Hematopoietic multipotent progenitor cell (in vitro differentiated cells): ENCODE measurements around the gene NKX3-2. TPM values are rescaled to one million over a fixed set of nuclear protein-coding genes. Genes with fewer than 3 reads are reported as not detected.
"Not testable (repeated sequence)": the region's sequence is repeated elsewhere in the genome, so short reads cannot be mapped to it uniquely, and the experiment has no call there.

Source experiments
- DNase-seq, 3 donors: peaks; one replicate each; pipeline ENCODE4 v3.0.0-alpha.2; 2011 to 2015; ENCODE audit warnings: low read depth in 2 of 3, low spot score in 2 of 3
- total RNA-seq: library from RNA; depleted of rRNA; stranded (reverse); fragments of >200 nt; gene quantifications from one replicate; pipeline ENCODE4 v1.2.3, GENCODE V29; 2012

NKX3-2 gene
- not detected for total RNA-seq

- DNase-seq, result no peak
These were observed at the start of gene NKX3-2 for GRCh38 chr4:13543839-13544605. TSS of gene NKX3-2 (minus strand) at chr4:13544508. CDS start at chr4:13544414, 94 bp downstream.

DNA sequence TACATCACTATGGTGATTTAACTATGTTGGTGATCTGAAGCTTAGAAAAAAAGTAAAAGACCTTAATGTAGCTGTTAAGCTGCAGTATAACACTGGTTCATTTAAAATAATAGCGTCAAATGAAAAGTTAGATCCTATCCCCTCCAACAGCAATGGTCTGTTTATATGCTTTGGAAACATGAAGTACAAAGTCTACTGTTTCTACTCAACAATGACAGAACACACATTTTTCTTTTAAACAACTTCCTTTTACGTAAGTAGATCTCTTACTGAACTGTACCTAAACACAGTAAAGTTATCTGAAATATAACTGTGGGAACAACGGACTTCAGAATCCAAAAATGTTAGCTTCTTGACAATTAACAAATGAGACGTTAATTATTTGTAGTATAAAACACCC, 47.9 kb upstream of the NKX3-2 start:
- DNase-seq, result no peak

DNA sequence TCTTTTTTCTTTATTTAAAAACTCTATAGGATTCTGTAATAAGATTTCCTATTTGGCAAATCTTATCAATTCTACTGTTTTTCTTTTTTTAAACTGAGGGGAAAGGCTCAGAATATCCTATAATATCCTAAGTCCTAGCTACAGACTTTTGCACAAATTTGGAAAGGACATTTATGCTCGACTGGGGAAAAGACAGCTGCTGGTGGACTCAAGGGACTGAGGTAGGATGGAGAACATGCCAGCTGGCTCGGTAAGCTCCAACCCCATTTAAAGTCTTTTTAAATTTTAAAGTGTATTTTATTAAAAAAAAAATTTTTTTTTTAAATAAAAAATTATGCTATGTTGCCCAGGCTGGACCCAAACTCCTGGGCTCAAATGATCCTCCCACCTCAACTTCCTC, 46.5 kb upstream of the NKX3-2 start:
- DNase-seq, result no peak

- DNase-seq, result no peak
These were observed 44.6 kb upstream of the NKX3-2 start for GRCh38 chr4:13588954-13589353.

DNA sequence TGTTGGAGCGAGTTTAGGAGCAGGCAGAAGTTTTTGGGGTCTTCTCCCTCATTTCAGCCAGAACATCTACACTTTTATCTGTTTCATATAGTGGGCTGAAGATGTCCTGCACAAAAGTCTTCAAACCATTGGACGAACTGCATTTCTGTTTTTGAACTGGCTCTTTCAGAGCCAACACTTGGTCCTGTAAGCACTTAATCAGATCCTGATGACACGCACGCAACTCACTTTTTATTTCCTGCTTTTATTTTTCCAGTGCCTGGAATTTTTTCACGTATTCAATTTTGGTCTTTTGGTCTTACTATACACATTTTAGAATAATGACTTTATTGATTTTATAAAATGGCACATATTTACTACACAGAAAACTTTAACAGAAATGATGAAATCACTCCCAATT, 40.2 kb upstream of the NKX3-2 start:
- DNase-seq, result no peak

- DNase-seq, result no peak
These were observed 35.7 kb upstream of the NKX3-2 start for GRCh38 chr4:13580036-13580435.

DNA sequence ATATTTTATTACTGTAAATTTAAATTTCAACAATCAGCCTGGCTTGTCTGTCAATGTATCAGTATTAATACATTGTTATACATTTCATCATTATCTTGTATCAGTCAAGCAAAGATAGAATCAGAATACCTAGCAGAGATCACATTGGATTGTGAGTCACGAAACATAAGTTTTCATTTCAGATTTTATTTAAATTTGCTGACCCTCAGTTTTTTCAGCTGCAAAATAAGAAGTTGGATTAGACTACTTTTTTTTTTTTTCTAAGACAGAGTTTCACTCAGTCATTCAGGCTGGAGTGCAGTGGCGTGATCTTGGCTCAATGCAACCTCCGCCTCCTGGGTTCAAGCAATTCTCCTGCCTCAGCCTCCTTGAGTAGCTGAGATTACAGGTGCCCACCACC, 33.4 kb upstream of the NKX3-2 start:
- no peak for DNase-seq

DNA sequence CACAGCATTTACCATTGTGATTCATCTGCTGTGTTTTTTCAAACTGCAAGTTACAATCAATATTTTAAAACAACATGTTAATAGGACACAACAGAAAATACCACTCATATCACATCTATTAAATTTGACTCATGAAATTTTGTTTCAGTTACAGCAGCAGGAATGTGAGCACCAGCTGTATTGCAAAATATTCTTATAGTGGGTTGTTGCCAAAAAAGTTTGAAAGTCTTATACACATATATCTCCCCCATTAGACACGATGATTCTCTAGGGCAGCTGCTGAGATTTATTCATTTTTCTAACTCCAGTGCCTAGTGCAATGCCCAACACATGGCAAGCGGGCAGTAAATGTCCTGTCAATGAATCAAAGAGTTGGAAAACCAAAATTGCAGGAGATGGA, 26.6 kb upstream of the NKX3-2 start:
- no peak for DNase-seq

DNA sequence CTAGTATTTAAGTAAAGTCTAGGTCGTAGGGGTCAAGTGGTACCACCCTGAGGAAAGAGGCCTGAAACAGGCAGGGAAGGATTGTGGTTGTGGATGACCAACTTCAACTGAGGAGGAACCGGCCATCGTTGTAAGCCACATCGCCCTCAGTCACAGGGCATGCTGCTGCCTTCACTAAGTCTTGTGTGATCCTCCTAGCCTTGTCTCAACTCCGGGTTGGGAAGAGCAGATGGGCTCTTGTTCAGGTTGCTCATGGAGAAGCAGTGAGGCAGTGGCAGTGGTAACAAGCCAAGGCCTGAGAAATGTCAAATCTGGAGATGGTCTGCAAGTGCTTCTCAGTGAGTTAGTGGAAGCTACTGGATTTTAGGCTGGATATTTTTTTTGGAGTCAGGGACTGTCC, 22.8 kb upstream of the NKX3-2 start:
- DNase-seq, result no peak

GRCh38 chr4:13562876-13563275, 18.6 kb upstream of the NKX3-2 start:
- no peak for DNase-seq

DNA sequence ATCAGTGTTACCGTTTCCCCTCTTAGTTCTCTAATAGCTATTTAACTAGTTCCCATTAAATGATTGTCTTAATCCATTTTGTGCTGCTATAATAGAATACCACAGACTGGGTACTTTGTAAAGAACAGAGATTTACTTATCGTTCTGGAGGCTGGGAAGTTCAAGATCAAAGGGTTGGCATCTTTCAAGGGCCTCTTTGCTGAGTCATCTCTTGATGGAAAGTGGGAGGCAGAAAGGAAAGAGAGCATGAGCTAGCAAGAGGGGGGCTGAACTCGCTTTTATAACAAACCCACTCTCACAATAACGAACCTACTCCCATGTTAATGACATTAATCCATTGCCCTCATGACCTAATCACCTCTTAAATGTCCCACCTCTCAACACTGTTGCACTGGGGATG, 17.4 kb upstream of the NKX3-2 start:
- no peak for DNase-seq

DNA sequence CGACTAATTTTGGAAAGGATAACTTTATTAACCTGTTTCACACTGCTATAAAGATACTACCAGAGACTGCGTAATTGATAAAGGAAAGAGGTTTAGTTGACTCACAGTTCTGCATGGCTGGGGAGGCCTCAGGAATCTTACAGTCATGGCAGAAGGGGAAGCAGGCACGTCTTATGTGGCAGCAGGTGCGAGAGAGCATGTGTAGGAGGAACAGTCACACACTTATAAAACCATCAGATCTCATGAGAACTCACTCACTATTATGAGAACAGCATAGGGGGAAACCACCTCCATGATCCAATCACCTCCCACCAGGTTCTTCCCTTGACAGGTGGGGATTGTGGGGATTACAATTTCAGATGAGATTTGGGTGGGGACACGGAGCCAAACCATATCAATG, 15.8 kb upstream of the NKX3-2 start:
- not testable (repeated sequence) for DNase-seq

GRCh38 chr4:13559413-13559812, 15.1 kb upstream of the NKX3-2 start:
- no peak for DNase-seq

GRCh38 chr4:13558881-13559280, 14.6 kb upstream of the NKX3-2 start:
- no peak for DNase-seq

DNA sequence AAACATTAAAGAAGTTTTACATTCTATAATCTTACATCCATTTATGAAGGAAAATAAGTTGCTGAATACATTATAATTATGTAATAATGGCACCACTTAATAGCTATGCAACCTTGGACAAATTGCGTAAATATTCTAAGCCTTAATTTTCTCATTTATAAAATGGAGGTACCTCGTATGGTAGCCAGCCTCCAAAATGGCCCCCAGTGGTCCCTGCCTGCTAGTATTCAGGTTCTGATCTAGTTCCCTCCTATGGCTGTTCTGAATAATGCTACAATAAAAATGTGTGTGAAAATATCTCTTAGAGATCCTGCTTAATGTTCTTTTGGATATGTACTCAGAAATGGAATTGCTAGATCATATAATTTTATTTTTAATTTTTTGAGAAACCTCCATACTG, 11.0 kb upstream of the NKX3-2 start:
- DNase-seq, result no peak

GRCh38 chr4:13553081-13553480, 8.8 kb upstream of the NKX3-2 start:
- DNase-seq, result no peak

GRCh38 chr4:13548984-13549546, 4.8 kb upstream of the NKX3-2 start:
- DNase-seq, result peak; percentile 62 to 89 (median 86)

- no peak for DNase-seq
These were observed 4.0 kb upstream of the NKX3-2 start for GRCh38 chr4:13548059-13548983.

DNA sequence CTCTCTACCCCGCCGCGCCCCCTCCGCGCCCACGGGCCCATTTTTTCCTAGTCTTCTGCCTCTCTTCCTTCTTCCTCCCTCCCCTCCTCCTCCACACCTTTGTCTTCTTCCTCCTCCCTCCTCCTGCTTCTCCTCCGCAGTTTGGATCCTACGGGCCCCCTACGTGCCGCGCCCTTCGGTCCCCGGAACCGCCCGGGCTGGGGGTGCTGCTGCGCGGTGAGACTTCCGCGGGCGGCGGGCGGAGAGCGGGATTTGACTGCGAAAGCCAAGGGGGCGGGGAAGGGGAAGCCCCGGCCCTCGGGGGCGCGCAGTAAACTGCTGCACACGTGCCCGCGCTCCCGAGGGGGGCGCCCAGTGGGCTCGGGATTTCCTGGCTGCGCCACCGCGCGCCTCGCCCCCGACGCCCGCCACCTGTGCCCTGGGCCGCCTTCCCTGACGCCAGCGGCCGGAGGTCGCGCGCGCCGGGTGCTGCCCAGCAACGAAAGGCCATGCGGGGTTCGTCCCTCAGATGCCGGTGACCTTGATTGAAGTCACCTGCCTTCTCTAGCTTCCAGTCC, 3.3 kb upstream of the NKX3-2 start:
- peak in 1 of 3 donors; percentile 36 for DNase-seq

GRCh38 chr4:13546941-13547484, 2.7 kb upstream of the NKX3-2 start:
- peak in 1 of 3 donors; percentile 21 for DNase-seq
